ENCODE results near the gene APBB1IP. TPM values are rescaled to one million over a fixed set of nuclear protein-coding genes. Genes with fewer than 3 reads are reported as not detected.

APBB1IP gene
- total and polyA plus RNA-seq, 9 of the 15 experiments (the other 6 are each of a cell fraction or from before 2014, with no cell fraction given), result 0.03 to 0.11 (median 0.06) TPM; not detected in 4

- no peak for TF ChIP-seq ZNF407 (IDR thresholded peaks at IDR 0.05; ENCODE audit: low read depth)
- no peak for TF ChIP-seq ZNF507 (tag; conservative IDR thresholded peaks at IDR 0.05)
- TF ChIP-seq ZSCAN32 (CRISPR knock-in tag; IDR thresholded peaks at IDR 0.05), result no peak
- no peak for TF ChIP-seq FOXJ3 (CRISPR knock-in tag; IDR thresholded peaks at IDR 0.05)
- TF ChIP-seq CBX2 (IDR thresholded peaks at IDR 0.05; ENCODE audit: insufficient read depth, low read length, poor library complexity, severe bottlenecking), result no peak
- TF ChIP-seq BRD4 (IDR thresholded peaks at IDR 0.05), result no peak
- TF ChIP-seq ZKSCAN1 (IDR thresholded peaks at IDR 0.05; ENCODE audit: low read depth, low read length), result no peak
Measured at GRCh38 chr10:26506736-26507135, 68.6 kb downstream of the APBB1IP start (continued).

All from K562 (cell line).